Measurements from ENCODE around the gene PLEKHO2. TPM values are rescaled to one million over a fixed set of nuclear protein-coding genes. Genes with fewer than 3 reads are reported as not detected.

The PLEKHO2 gene
- total RNA-seq, 1 experiment from 2014 or later: 2.0 TPM

- no peaks in the 10 kb centered on the region for H3K9me3 Mint-ChIP-seq (ENCODE audit: unreplicated experiment)
- TF ChIP-seq CTCF (IDR thresholded peaks at IDR 0.05; ENCODE audit: unreplicated experiment): no peak
- ChIA-PET POLR2A (no interaction called here), CTCF (interaction anchor here (0.8 kb wide), 1 partner anchor 57 kb away, joined by 5 read pairs; no protein-coding TSS in a partner anchor)
- no peaks in the 10 kb centered on the region for H3K27me3 Mint-ChIP-seq (ENCODE audit: insufficient read depth, unreplicated experiment)
- intact Hi-C loops (cut with micrococcal nuclease): no loop called here
- no TSS peak for BruUV-seq (replicated peaks)
- H3K27ac Mint-ChIP-seq (ENCODE audit: low read depth, unreplicated experiment): no peak overlapping the region
- peaks cover 12% of the 10 kb centered on the region for H3K36me3 Mint-ChIP-seq (ENCODE audit: insufficient read depth, unreplicated experiment)
- no peak overlapping the region for H3K4me3 Mint-ChIP-seq (ENCODE audit: unreplicated experiment)
- H3K4me1 Mint-ChIP-seq (ENCODE audit: insufficient read depth, unreplicated experiment): no peaks in the 10 kb centered on the region
- DNase-seq (ENCODE audit: unreplicated experiment): no peak
Observed at GRCh38 chr15:64865998-64866520, 24.3 kb downstream of the PLEKHO2 start.

- DNase-seq (ENCODE audit: unreplicated experiment): no peak
- H3K36me3 Mint-ChIP-seq (ENCODE audit: insufficient read depth, unreplicated experiment): peaks cover 5% of the 10 kb centered on the region
- ChIA-PET POLR2A (interaction anchor here (0.9 kb wide), 1 partner anchor 47 kb away, joined by 3 read pairs; no protein-coding TSS in a partner anchor), CTCF (no interaction called here)
- H3K27ac Mint-ChIP-seq (ENCODE audit: low read depth, unreplicated experiment): no peak overlapping the region
- intact Hi-C loops (cut with micrococcal nuclease): no loop called here
- H3K9me3 Mint-ChIP-seq (ENCODE audit: unreplicated experiment): no peaks in the 10 kb centered on the region
- H3K27me3 Mint-ChIP-seq (ENCODE audit: insufficient read depth, unreplicated experiment): no peaks in the 10 kb centered on the region
- TF ChIP-seq CTCF (IDR thresholded peaks at IDR 0.05; ENCODE audit: unreplicated experiment): no peak
- no peaks in the 10 kb centered on the region for H3K4me1 Mint-ChIP-seq (ENCODE audit: insufficient read depth, unreplicated experiment)
- no TSS peak for BruUV-seq (replicated peaks)
- no peak overlapping the region for H3K4me3 Mint-ChIP-seq (ENCODE audit: unreplicated experiment)
Observed at GRCh38 chr15:64869501-64869900, 27.8 kb downstream of the PLEKHO2 start.

GRCh38 chr15:64870353-64870752, 28.6 kb downstream of the PLEKHO2 start:
- intact Hi-C loops (cut with micrococcal nuclease): no loop called here
- TF ChIP-seq CTCF (IDR thresholded peaks at IDR 0.05; ENCODE audit: unreplicated experiment): no peak
- H3K36me3 Mint-ChIP-seq (ENCODE audit: insufficient read depth, unreplicated experiment): peaks cover 5% of the 10 kb centered on the region
- no peaks in the 10 kb centered on the region for H3K9me3 Mint-ChIP-seq (ENCODE audit: unreplicated experiment)
- no peaks in the 10 kb centered on the region for H3K4me1 Mint-ChIP-seq (ENCODE audit: insufficient read depth, unreplicated experiment)
- no peak overlapping the region for H3K27ac Mint-ChIP-seq (ENCODE audit: low read depth, unreplicated experiment)
- DNase-seq (ENCODE audit: unreplicated experiment): no peak
- no TSS peak for BruUV-seq (replicated peaks)
- POLR2A ChIA-PET: no interaction called here
- H3K27me3 Mint-ChIP-seq (ENCODE audit: insufficient read depth, unreplicated experiment): no peaks in the 10 kb centered on the region
- CTCF ChIA-PET: interaction anchor here (0.6 kb wide), 1 partner anchor 8 kb away, joined by 3 read pairs; no protein-coding TSS in a partner anchor
- no peak overlapping the region for H3K4me3 Mint-ChIP-seq (ENCODE audit: unreplicated experiment)

- intact Hi-C loops (cut with micrococcal nuclease): no loop called here
- Mint-ChIP-seq H3K9me3 (ENCODE audit: unreplicated experiment) (no peaks in the 10 kb centered on the region), H3K36me3 (ENCODE audit: insufficient read depth, unreplicated experiment) (no peaks in the 10 kb centered on the region), H3K4me1 (ENCODE audit: insufficient read depth, unreplicated experiment) (no peaks in the 10 kb centered on the region), H3K27me3 (ENCODE audit: insufficient read depth, unreplicated experiment) (no peaks in the 10 kb centered on the region), H3K4me3 (ENCODE audit: unreplicated experiment) (no peak overlapping the region), H3K27ac (ENCODE audit: low read depth, unreplicated experiment) (no peak overlapping the region)
- no peak for TF ChIP-seq CTCF (IDR thresholded peaks at IDR 0.05; ENCODE audit: unreplicated experiment)
- BruUV-seq (replicated peaks): no TSS peak
- ChIA-PET CTCF (no interaction called here), POLR2A (no interaction called here)
- DNase-seq (ENCODE audit: unreplicated experiment): no peak
Observed at GRCh38 chr15:64875641-64876223, 34.0 kb downstream of the PLEKHO2 start.

Data from MCF 10A (cell line).